C4-2B (cell line): Measurements from ENCODE around the gene SFSWAP.
"Not testable (repeated sequence)": the region's sequence is repeated elsewhere in the genome, so short reads cannot be mapped to it uniquely, and the experiment has no call there.

Experiments used
- H3K27ac ChIP-seq: fragments of 450-650 bp; 2 replicates; pipeline ENCODE4 v1.5.1; 2017
- ZFX ChIP-seq: fragments of 450-650 bp; IDR thresholded peaks from 2 replicates; pipeline ENCODE4 v1.6.1; 2017
- TF ChIP-seq, protein P1 (sequence below): fragments of 450-650 bp; conservative IDR thresholded peaks from 2 replicates; pipeline ENCODE4 v1.5.1; 2017; ENCODE audit warnings: mild to moderate bottlenecking

SFSWAP gene

DNA sequence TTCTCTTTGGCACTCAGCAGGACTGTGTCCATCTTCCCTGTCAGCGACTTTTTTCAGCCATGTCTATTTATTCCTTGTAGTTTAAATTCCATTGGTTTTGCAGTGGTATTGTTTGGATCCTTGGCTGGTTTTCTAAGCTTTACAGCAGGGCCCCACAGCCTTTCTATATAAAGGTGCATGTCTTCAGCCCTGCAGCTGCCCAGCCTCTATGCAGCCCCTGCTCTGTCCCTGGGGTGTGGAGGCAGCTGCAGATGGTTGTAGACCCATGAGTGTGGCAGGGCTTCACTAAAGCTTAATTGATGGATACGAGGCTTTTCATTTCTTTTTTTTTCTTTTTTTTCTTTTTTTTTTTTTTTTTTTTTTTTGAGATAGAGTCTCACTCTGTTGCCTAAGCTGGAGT lies 29.7 kb downstream of the SFSWAP start:
- TF ChIP-seq ZFX, result no peak
- TF ChIP-seq, protein P1, sequence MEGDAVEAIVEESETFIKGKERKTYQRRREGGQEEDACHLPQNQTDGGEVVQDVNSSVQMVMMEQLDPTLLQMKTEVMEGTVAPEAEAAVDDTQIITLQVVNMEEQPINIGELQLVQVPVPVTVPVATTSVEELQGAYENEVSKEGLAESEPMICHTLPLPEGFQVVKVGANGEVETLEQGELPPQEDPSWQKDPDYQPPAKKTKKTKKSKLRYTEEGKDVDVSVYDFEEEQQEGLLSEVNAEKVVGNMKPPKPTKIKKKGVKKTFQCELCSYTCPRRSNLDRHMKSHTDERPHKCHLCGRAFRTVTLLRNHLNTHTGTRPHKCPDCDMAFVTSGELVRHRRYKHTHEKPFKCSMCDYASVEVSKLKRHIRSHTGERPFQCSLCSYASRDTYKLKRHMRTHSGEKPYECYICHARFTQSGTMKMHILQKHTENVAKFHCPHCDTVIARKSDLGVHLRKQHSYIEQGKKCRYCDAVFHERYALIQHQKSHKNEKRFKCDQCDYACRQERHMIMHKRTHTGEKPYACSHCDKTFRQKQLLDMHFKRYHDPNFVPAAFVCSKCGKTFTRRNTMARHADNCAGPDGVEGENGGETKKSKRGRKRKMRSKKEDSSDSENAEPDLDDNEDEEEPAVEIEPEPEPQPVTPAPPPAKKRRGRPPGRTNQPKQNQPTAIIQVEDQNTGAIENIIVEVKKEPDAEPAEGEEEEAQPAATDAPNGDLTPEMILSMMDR, result no peak
- H3K27ac ChIP-seq, result no peak overlapping the region

DNA sequence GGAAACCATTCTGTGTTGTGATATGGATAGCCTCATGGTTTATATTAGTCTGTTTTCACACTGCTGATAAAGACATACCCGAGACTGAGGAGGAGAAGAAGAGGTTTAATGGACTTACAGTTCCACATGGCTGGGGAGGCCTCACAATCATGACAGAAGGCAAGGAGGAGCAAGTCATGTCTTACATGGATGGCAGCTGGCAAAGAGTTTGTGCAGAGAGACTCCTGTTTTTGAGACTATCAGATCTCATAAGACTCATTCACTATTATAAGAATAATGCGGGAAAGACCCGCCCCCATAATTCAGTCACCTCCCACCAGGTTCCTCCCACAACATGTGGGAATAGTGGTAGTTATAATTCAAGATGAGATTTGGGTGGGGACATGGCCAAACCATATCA lies 31.9 kb downstream of the SFSWAP start:
- not testable (repeated sequence) for H3K27ac ChIP-seq

DNA sequence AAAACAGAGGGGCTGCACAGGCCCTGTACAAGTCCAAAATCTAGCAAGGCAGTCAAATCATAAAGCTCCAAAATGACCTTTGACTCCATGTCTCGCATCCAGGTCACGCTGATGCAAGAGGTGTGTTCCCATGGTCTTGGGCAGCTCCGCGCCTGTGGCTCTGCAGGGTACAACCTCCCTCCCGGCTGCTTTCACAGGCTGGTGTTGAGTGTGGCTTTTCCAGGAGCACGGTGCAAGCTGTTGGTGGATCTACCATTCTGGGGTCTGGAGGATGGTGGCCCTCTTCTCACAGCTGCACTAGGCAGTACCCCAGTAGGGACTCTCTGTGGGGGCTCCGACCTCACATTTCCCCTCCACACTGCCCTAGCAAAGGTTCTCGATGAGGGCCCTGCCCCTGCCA lies 32.5 kb downstream of the SFSWAP start:
- H3K27ac ChIP-seq, result not testable (repeated sequence)

DNA sequence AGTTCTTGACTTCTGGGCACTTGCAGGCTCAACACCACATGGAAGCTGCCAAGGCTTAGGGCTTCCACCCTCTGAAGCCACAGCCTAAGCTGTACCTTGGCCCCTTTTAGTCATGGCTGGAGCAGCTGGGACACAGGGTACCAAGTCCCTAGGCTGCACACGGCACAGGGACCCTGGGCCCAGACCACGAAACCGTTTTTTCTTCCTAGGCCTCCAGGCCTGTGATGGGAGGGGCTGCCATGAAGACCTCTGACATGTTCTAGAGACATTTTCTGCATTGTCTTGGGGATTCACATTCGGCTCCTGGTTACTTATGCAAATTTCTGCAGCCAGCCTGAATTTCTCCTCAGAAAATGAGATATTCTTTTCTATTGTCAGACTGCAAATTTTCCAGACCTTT lies 33.0 kb downstream of the SFSWAP start:
- H3K27ac ChIP-seq, result not testable (repeated sequence)

DNA sequence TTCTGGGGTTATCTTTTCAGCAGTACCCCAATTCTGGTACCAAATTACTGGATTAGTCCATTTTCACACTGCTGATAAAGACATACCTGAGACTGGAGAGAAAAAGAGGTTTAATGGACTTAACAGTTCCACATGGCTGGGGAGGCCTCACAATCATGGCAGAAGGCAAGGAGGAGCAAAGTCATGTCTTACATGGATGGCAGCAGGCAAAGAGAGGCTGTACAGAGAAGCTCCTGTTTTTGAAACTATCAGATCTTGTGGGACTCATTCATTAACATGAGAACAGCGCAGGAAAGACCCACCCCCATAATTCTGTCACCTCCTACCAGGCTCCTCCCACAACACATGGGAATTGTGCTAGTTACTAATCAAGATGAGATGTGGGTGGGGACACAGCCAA lies 33.8 kb downstream of the SFSWAP start:
- not testable (repeated sequence) for H3K27ac ChIP-seq

DNA sequence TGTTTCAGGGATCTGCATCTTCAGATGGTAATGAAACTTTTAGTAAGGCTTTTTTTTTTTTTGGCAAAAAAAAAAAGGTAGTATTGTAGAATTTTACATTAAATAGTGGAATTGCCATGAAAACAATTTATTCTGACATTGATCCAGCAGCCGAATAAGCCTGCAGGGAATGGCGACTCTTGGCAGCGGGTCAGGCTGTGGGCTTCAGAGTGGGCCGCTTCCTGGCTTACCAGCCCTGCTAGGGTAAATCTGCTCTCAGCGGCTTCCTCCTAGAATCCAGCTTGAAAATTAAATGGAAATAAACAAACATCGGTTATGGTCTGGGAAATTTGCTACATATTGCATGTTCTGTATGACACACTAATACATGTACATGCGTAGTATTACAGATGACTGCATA lies 34.8 kb downstream of the SFSWAP start:
- no peak overlapping the region for H3K27ac ChIP-seq
- no peak for TF ChIP-seq ZFX
- TF ChIP-seq, protein P1, result no peak

DNA sequence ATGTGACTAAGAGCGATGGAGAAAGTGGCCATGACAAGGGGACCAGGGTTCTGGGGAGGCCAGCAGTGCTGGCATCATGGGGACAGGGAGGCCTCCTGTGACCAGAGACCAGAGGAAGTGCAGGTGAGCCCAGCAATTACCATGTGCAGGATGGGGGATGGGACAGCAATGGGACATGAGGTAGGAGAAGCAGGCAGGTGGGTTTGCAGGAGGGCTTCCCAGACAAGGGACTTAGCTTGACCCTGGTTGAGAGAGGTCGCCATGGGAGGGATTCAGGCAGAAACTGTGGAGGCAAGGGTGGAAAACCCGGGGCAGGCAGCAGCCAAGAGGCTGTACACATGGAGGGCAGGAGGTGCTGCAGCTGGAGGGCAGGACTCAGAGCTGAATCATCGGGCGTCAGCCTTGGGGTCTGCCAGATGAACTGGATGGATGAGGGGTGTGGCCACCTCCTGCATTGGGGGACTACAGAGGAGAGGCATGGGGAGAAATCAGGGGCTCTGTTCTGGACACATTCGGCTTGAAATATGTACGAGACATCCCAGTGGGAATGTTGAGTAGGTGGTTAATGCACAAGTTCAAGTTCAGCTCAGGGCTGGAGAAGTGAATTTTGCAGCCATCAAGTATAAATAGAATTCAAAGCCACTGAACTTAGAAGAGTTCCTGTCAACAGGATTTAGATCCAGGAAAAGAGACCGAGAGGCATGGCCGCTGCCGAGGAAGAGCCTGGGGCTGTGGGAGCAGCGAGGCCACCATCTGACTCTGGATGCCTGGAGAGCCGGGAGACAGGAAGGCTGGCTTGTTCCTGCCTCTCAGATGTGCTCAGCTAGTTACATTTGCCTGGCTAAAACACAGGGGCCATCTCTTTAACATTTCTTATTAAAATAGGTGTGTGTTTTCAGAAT lies 36.6 kb downstream of the SFSWAP start:
- TF ChIP-seq, protein P1, result no peak
- no peak for TF ChIP-seq ZFX
- H3K27ac ChIP-seq, result no peak overlapping the region

DNA sequence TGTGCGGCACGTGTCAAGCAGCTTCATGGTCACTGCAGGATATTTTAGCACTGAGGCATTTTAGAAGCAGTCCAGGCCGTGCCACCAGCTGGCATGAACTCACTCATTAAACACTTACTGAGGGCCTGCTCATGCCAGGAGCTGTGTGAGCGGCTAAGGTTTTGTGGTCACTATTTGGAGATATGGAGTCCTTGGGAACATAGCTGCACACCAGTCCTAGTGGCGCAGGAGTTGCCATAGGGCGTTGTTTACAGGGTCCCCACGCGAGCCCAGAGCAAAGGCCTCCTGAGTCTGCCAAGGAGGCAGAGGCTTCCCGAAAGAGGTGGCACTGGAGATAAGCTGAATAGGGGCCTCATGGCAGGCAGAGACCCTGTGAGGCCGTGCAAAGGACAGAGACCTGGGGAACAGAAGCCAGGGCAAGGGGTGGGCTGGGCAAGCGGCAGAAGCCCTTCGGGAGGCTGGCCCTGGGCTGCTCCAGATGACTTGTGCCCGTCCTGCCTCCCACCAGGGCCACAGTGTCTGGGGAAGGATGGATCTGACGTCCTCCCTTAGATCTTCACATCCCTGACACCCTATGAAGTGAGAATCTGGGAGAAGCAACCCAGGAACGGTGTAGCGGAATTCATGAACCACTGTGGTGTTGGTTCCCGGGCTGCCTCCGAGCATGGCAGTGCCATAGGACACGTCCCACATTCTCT lies 38.9 kb downstream of the SFSWAP start:
- no peak for TF ChIP-seq ZFX
- TF ChIP-seq, protein P1, result no peak
- H3K27ac ChIP-seq, result no peak overlapping the region

DNA sequence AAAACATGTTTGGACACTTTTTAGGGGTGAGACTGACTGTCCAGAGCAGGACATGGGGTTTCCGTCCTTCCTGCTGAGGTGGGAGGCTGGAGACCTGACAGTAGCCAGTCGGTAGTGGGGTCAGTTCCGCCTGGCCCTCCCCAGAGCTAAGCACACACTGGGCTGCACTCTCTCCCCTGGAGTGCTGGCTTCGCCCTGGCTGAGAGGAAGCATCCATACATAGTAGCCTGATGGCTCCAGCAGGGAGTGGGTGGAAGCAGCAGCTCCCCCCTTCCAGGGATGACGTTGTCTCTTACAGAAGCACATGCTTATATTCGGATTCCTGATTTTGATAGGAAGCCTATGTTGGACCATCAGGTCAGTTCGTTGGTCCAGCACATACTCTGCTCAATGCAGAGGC lies 40.4 kb downstream of the SFSWAP start:
- no peak overlapping the region for H3K27ac ChIP-seq
- TF ChIP-seq ZFX, result no peak
- TF ChIP-seq, protein P1, result no peak
